Hepatic stellate cell (primary cell): ENCODE measurements around the gene IL17RE.
"Not testable (repeated sequence)": the region's sequence is repeated elsewhere in the genome, so short reads cannot be mapped to it uniquely, and the experiment has no call there.

Experiments used
- DNase-seq: peaks from one replicate; pipeline ENCODE4 v3.0.0; 2011; ENCODE audit warnings: low spot score

The IL17RE gene, protein sequence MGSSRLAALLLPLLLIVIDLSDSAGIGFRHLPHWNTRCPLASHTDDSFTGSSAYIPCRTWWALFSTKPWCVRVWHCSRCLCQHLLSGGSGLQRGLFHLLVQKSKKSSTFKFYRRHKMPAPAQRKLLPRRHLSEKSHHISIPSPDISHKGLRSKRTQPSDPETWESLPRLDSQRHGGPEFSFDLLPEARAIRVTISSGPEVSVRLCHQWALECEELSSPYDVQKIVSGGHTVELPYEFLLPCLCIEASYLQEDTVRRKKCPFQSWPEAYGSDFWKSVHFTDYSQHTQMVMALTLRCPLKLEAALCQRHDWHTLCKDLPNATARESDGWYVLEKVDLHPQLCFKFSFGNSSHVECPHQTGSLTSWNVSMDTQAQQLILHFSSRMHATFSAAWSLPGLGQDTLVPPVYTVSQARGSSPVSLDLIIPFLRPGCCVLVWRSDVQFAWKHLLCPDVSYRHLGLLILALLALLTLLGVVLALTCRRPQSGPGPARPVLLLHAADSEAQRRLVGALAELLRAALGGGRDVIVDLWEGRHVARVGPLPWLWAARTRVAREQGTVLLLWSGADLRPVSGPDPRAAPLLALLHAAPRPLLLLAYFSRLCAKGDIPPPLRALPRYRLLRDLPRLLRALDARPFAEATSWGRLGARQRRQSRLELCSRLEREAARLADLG

DNA sequence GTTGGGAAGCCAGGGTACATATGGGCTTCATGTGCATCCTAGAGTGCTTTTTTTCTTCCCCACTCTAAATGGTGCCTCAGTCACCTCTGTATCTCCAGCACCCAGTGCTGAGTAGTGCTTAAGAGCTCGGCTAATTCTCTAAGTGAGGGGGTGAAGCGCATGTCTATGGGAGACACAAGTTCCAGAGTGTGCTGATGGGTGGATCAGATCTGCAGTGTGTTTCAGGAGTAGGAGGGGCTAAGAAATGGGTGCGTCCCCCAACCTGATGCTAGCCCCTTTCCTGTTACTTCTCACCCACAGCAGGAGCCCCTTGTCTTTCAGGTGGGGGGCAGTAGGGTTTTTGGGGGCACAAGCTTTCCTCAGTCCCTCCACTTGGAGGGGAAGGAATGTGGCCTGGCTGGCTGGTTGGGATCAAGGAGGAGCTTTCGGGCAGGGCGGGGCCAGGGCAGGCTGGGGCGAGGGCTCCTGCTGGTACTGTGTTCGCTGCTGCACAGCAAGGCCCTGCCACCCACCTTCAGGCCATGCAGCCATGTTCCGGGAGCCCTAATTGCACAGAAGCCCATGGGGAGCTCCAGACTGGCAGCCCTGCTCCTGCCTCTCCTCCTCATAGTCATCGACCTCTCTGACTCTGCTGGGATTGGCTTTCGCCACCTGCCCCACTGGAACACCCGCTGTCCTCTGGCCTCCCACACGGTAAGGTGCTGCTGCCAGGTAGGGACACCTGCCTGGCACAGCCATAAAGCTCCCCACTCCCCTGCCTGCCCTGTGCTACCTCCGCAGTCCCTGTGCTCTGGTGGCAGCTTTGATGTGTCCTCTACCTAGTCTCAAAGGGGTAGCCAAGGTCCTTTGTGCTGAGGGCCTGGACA is at the start of gene IL17RE:
Gene IL17RE, plus strand, starts transcription at position 477 of the 866 bp plus-strand sequence. Its CDS starts 85 bp downstream, at position 562.
- DNase-seq: peak; percentile 56

DNA sequence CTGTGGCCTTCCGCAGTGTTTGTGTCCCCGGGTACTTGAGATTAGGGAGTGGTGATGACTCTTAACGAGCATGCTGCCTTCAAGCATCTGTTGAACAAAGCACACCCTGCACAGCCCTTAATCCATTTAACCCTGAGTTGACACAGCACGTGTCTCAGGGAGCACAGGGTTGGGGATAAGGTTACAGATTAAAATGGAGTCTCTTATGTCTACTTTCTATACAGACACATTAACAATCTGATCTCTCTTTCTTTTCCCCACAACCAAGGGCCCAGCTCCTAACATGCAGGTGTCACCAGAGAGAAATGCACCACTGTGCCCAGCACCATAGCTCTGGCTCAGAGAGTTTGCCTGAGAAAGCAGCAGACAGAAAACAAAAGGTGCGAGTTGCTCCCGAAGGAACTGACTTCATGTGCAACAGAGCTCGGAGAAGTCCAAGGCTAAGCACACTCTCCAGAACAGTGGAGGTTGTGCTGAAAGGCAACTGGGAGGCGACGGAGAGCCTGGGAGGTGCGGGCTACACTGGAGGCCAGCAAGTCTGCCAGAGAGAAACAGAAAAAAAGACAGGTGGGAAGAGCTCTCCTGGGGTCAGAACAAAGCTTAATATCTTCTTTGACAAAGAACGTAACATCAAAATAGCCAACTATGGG is 48.2 kb upstream of the IL17RE start:
- not testable (repeated sequence) for DNase-seq

DNA sequence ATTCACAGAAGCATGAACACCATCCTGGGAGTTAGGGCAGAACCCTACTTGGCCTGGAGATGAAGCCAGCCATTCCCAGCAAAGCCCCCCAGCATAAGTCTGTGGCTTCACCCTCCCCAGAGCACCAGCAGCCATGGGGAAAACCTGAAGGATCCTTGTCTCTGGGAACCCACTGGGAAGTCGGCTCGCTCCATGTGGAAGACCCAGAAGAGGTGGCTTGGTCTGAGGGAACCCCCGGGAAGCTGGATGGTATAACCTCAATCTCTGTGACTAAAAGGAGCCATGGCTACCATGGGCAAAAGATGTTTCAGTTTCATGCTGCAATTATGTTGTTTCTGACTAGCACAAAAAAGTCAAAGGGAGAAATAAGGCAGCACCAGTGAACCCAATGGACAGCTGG is 47.1 kb upstream of the IL17RE start:
- DNase-seq: no peak

DNA sequence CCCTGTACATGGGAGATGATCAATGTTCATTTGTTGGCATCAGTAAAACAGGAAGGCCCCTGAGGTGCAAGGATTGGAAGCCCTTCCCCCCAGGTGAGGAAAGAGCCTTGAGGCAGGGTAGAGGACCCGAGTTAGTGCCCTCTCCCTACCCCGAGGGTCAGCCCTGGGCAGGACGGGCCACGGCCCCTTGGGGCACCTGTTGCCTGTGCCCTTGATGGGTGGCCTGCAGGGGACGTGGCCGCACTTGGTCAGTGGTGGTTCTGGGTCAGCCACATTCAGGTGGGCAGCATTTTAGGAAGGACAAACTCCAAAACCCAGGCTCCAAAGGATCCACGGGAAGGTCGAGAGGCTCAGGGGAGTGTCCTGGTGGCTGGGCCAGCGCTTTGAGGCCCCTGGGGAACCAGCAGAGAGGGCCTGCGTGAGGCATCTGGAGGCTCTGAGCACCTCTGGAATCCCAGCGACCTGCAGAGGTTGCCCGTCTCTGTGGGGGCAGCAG is 43.1 kb upstream of the IL17RE start:
- no peak for DNase-seq

DNA sequence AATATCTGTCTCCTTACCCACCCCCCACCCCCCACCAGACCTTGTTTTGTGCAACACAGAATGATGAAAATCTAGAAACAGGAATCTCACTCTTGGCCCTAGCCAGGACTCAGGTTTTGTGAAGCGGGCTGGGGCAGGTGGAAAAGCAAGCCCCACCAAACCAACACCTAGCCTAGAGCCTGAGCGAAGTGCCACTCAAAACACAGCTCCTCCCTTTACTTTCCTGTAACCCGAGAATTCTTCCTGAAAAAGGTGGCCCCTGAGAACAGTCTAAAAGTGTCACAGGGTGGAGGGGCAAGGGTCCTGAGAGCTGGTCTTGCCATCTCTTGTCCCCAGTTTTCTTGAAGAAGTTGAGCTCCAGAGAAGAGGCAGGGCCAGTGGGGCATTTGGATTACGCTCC is 41.4 kb upstream of the IL17RE start:
- DNase-seq: no peak

DNA sequence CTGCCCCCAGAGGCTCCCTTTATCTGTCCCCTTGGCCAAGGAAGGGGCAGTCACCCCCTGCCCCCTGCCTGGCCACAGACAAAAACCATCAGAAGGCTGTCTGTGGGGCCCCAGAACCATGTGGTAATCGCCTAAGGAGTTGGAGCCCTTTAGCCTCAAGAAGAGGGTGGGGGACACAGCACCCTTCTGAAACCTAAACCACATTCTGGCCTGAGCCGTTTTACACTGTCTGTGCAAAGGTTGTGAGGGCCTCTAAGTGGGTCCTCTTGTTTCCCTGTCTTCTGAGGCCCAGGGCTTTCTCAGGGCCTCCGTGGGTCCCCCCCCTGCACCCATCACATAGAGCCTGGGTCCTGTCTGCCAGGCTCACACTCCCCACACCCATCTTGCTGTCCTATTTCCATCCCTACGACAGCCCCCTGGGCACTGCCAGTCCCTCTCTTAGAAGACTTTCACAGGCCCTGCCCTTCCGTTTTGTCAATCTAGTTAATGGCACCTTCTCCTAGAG is 41.0 kb upstream of the IL17RE start:
- DNase-seq: no peak

DNA sequence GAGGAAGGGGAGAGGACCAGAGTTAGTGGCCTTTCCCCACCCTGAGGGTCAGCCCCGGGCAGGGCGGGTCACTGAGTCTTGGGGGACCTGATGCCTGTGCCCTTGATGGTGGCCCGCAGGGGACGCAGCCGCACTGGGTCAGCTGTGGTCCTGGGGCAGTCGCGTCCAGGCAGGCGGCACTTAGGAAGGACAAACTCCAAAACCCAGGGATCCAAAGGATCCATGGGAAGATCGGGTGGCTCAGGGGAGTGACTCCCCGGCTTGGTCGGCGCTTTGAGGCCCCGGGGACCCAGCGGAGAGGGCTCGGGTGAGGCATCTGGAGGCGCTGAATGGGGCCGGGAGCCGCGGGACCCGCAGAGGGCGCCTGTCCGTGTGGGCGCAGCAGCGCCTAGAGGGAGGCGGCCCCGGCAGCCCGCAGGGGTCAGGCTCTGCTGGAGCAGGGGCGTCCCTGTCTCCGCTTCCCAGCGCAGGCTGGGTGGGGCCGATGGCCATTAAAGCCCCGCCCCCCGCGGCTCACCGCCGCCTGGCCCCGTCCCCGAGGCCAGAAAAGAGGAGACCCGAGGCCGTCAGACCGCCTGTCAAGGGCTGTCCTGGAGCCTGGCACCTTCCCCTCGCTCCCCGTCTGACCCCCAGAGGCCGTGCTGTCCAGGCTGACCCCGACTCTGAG is 40.1 kb upstream of the IL17RE start:
- DNase-seq: peak; percentile 82

DNA sequence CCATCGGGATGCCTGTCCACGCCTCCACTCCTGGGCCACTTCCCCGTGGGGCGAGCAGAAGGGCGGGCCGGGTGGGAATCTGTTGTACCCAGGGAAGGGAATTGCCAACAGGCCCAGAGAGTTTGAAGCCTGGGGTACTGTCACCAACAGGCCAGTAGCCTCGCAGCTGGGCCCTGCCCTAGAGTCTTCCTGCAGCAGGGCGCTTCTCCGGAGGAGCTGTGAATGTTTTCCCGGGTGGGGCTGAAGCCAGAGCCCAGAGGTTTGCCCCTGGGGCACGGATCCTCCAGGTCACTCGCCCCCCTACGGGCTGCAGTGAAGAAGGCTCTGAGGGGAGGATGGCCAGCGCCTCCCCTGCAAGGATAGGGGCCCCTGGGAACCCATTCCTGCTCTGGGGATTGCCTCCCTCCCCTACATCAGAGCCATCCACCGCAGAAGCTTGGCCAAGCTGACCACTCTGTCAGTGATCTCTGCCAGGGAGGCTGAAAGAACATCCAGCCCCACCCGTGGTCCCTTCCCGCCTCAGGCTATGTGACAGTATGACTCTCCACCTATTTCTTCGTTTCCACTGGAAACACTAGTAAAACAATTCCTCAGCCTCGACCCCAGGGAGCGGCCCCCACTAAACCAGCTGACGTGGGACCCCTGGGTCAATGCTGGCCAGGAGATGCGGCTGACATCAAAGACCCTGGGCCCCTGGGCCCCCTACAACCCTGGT is 39.4 kb upstream of the IL17RE start:
- DNase-seq: no peak

DNA sequence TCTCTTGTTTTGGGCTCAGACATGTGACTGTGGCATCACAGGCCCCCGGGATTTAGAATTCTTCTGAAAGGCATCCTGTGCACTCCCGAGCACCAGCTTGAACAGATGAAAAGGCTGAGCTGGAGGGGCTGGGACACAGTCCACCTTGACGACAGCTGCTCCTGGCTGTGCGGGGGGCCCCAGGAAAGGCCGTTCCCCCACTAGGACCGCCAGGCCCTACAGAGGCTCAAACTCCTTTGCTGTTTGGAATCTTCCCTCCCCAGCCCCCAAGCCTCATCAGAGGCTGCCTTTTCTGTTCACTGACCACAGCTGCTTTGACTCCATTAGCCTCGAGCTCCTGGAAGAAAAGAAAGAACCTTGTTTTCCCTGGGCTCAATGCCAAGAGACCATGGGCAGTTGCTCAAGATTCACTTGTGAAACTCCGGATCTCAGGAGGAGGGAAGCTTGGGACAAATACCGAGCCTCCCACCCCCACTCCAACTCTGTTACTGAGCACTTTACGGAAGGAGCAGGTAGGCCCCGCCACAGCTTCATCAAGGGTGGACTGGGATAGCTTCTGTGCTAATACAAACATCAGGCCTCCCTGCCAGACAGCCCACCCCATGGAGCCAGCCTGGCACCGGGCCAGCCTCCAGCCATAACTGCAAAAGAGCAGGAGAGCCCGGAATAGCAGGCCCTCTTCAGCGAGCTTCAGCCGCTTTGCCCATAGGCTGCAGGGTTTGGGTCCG is 38.3 kb upstream of the IL17RE start:
- no peak for DNase-seq

DNA sequence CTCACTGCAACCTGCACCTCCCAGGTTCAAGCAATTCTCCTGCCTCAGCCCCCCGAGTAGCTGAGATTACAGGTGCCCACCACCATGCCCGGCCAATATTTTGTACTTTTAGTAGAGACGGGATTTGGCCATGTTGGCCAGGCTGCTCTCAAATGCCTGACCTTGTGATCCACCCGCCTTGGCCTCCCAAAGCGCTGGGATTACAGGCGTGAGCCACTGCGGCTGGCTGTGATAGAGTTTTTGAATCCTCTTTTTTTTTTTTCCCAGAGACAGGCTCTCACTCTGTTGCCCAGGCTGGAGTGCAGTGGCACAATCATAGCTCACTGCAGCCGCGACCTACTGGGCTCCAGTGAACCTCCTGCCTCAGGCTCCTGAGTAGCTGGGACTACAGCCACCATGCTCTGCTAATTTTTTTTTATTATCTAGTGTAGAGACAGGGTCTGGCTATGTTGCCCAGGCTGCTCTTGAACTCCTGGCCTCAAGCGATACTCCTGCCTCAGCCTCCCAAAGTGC is 37.5 kb upstream of the IL17RE start:
- DNase-seq: not testable (repeated sequence)

DNA sequence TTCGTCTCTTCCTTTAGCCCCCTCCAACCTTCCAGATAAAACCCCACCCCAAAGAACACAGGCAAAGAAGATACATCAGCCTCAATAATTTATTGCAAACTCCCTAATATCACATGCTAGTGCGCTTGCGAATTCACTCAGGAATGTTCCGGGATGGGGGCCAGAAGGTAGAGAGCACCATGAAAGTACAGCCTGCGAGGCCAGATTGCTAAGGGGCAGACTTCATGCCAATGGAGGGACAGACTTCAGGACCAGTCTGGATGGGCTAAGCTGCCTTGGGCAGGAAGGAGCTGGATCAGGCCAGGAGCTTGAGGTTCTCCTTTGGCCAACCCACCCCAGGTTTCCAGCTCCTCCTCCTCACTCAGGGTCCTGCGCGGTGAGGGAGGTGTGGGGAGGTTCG is 36.0 kb upstream of the IL17RE start:
- DNase-seq: no peak

DNA sequence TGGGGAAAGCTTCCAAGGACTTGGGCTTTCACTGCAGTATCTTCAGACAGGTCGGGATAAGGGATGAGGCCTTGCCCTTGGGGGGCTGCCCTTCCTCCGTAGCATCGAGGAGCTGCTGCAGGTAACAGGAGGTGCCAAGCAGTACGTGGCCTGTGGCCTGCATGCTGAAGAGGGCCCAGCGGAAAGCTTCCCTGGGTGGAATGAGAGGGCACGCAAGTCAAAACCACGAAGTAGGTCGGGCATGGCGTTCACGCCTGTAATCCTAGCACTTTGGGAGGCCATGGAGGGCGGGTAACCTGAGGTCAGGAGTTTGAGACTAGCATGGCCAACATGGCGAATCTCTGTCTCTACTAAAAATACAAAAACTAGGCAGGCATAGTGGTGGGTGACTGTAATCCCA is 35.5 kb upstream of the IL17RE start:
- DNase-seq: no peak

DNA sequence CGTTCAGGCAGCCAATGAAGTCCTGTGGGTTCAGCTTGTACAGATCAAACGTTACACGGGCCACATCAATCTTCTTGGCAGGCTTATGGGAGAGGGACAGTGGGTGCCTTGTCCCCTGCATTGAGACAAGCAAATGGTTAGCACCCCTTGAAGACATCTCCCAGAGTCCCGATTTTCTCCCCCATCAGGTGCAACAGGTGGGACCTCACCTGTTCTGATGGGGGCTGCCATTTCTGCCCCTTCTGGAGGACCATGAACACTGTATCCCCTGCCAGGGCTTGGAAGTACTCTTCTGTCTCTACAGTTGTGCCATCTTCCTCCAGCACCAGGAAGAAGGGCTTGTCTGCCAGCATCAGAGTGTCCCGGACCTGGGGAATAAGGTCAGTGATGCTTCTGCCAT is 32.7 kb upstream of the IL17RE start:
- DNase-seq: no peak

DNA sequence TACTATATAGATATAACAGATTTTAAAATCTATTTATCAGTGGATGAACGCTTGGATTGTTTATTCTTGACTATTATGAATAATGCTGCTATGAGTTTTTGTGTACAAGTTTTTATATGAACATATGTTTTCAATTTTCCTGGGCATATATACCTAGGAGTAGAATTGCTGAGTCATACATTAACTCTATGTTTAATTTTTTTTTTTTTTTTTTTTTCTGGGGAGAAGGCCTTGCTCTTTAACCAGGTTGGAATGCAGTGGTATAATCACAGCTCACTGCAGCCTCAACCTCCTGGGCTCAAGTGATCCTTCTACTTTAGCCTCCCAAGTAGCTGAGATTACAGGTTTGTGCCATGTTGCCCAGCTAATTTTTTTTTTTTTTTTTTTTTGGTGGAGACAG is 31.7 kb upstream of the IL17RE start:
- DNase-seq: no peak

DNA sequence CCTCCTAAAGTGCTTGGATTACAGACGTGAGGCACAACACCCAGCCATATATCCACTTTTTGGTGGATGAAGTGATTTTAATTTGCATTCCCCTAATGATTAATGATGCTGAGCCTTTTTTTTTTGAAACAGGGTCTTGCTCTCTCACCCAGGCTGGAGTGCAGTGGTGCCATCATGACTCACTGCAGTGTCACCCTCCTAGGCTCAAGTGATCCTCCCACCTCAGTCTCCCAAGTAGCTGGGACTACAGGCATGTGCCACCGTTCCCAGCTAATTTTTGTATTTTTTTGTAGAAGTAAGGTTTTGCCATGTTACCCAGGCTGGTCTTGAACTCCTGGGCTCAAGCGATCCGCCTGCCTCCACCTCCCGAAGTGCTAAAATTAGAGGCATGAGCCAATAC is 30.6 kb upstream of the IL17RE start:
- DNase-seq: not testable (repeated sequence)

DNA sequence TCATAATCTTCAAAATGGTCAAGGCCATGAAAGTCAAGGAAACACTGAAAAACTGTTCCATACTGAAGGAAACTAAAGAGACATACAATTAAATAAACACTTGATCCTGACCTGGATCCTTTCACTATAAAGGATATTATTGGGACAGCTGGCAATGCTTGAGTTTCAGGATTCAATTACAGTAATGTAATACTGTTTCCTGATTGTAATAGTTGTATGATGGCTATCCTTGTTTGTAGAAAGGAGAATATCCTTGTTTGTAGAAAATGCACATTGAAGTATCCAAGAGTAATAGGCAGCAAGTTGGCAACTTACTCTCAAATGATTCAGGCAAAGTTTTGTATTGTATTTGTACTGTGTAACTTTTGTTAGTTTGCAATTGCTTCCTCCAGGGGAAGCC is 27.2 kb upstream of the IL17RE start:
- no peak for DNase-seq

DNA sequence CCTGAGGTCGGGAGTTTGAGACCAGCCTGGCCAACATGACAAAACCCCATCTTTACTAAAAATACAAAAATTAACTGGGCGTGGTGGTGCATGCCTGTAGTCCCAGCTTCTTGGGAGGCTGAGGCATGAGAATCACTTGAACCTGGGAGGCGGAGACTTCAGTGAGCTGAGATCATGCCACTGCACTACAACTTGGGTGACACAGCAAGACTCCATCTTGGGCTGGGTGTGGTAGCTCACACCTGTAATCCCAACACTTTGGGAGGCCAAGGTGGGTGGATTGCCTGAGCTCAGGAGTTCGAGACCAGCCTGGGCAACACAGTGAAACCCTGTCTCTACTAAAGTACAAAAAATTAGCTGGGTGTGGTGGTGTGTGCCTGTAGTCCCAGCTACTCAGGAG is 26.4 kb upstream of the IL17RE start:
- not testable (repeated sequence) for DNase-seq

DNA sequence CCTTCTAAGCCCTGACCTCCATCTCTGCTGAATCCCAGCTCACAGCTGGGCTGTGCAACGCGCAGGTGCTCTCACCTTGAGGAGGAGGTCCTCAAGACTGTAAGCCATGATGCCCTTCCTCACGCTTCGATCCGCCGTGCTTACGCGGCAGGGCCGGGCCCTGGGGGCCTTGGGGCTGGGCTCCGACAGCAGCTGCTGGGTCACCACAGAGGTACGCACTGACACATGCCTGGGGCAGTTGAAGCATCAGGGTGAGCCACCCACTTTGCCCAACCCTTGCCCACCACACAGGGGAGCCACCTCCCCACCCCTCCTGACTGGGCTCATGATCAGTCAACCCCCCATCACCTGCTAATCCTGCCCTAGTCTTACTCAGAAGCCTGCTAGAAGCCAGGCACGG is 25.7 kb upstream of the IL17RE start:
- DNase-seq: no peak

DNA sequence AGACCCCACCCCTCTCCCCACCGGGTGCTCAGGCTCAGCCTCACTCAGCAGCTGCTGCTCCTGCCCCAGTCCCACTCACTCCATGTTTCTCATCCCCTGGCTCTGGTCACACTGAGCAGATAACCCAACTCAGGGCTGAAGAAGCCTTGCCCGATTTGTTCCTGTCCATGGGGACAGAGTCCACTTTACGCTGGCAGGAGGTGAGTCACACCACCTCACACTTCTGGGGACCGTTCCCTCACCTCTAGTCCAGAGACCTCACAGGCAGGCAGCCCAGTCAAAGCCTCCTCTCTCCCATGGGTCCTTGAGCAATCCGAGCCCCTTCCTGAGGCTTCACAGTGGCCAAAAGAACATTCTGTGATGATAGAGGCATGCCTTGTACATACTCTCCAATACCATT is 23.9 kb upstream of the IL17RE start:
- DNase-seq: no peak
